Transverse colon (tissue), 4 donors: ENCODE results near the gene C15orf62. TPM values are rescaled to one million over a fixed set of nuclear protein-coding genes. Genes with fewer than 3 reads are reported as not detected.

Experiments used
- DNase-seq: peaks from one replicate; pipeline ENCODE4 v3.0.0-alpha.2; 2019
- H3K27ac ChIP-seq, 4 donors: fragments of 200-600 bp; sonication (generic); 2 replicates each; pipeline ENCODE4 v1.5.1; 2016 to 2018; ENCODE audit warnings: inconsistent platforms in 4 of 4
- H3K27me3 ChIP-seq: fragments of 200-600 bp; sonication (generic); 2 replicates; pipeline ENCODE4 v1.5.1; 2017; ENCODE audit warnings: inconsistent platforms
- H3K36me3 ChIP-seq, 4 donors: fragments of 200-600 bp; sonication (generic); 2 replicates each; pipeline ENCODE4 v1.5.1; 2017 to 2019; ENCODE audit warnings: inconsistent platforms in 4 of 4
- H3K4me1 ChIP-seq, 4 donors: fragments of 200-600 bp; sonication (generic); 2 replicates each; pipeline ENCODE4 v1.5.1; 2017 to 2020; ENCODE audit warnings: inconsistent platforms in 4 of 4
- H3K4me3 ChIP-seq, 4 donors: fragments of 200-600 bp; sonication (generic); 1 replicate in 1 of 4; 2 replicates in 3 of 4; pipeline versions ENCODE4 v1.5.1 to v1.6.1; 2017 to 2019; ENCODE audit warnings: inconsistent platforms in 4 of 4
- H3K9me3 ChIP-seq, 2 donors: fragments of 200-600 bp; sonication (generic); 2 replicates each; pipeline ENCODE4 v1.5.1; 2017 to 2019; ENCODE audit warnings: inconsistent platforms in 2 of 2
- CTCF ChIP-seq, 5 experiments: fragments of 200-600 bp in 3 of 5; fragments of 450-650 bp in 2 of 5; sonication (generic) in 3 of 5; IDR thresholded peaks; 1 replicate in 2 of 5; 2 replicates in 3 of 5; pipeline ENCODE4 v1.5.1; 2016 to 2017; ENCODE audit warnings: antibody characterized with exemption in 5 of 5, inconsistent platforms in 3 of 5, mild to moderate bottlenecking in 2 of 5, moderate library complexity in 1 of 5
- EP300 ChIP-seq: sonication (generic); formaldehyde crosslinking; IDR thresholded peaks from one replicate; pipeline ENCODE4 v1.6.1; 2017; ENCODE audit warnings: antibody characterized with exemption, low read depth
- POLR2A ChIP-seq: fragments of 450-650 bp; IDR thresholded peaks from one replicate; pipeline ENCODE4 v1.6.1; 2016; ENCODE audit warnings: antibody characterized with exemption, mild to moderate bottlenecking, moderate library complexity
- POLR2AphosphoS5 ChIP-seq, 3 donors: sonication (generic); formaldehyde crosslinking; IDR thresholded peaks; one replicate each; pipeline ENCODE4 v1.6.1; 2016; ENCODE audit warnings: antibody characterized with exemption in 3 of 3
- WGBS, 2 donors: methylation state at CpG; one replicate each; pipeline ENCODE4 v1.1.5; 2018; ENCODE audit warnings: low coverage in 1 of 2; 5-methylcytosine and 5-hydroxymethylcytosine counted together
- in situ Hi-C, 4 donors: fragments of 200-750 bp; cut with MboI; loops; one replicate each; pipeline versions ENCODE4 v1.15.0 to v1.15.1; 2017; ENCODE audit warnings: low sequenced_read_pairs in 3 of 4, low pct_ligation_motif_present in 1 of 4, low pct_unique_long_range_greater_than_20kb in 1 of 4
- intact Hi-C: fragments of 100-400 bp; cut with DNase I; formaldehyde crosslinking; loops from one replicate; pipeline ENCODE4 v1.15.1; 2023; ENCODE audit warnings: low total_unique reads
- total RNA-seq, 4 donors: library from RNA; depleted of rRNA; stranded (reverse); fragments of >200 nt; gene quantifications; one replicate each; pipeline ENCODE4 v1.1.0, GENCODE V29; 2016

Gene C15orf62
- total RNA-seq, 4 donors from 2014 or later = 0.14 to 0.32 TPM; not detected in 2

DNA sequence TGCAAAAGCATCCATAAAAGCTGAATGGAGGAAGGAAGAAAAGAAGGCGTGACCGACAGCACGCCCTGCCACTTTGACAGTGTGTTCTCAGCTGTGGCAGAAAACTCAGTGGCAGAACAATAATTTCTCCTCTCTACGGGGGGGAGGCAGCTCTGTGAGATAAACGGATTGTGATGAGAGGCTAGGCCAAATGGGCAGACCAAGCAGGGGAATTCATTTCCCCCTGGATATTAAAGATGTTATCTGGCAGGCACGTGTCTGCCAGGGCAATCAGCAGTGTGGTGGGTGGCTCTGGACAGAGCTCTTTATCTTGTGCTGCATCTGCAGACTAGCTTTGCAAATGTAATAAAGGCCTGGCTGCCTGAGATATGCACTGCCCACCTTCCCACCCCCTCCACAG, 12.8 kb upstream of the C15orf62 start:
- Histone ChIP-seq H3K27me3 (no peaks in the 10 kb centered on the region), H3K4me1 (peaks cover 0 to 24% (median 11%) of the 10 kb centered on the region in 4 donors), H3K9me3 (no peaks in the 10 kb centered on the region), H3K4me3 (no peak overlapping the region), H3K36me3 (no peaks in the 10 kb centered on the region), H3K27ac (no peak overlapping the region)
- intact Hi-C loops (no loop called here), in situ Hi-C loops (loop anchor here in 1 of 4 donors (25.0 kb wide), 1 partner anchor 170 kb away; the partner anchor contains the start of gene KNL1)
- DNase-seq = no peak
- 38% methylated on average over 6 of the region's 6 CpGs; no CpG with 5 or more reads in 1 of the 2 donors for WGBS, 2 donors
- no peak for TF ChIP-seq POLR2AphosphoS5 (IDR thresholded peaks at IDR 0.05)
- no peak for TF ChIP-seq CTCF (IDR thresholded peaks at IDR 0.05)
- no peak for TF ChIP-seq POLR2A
- TF ChIP-seq EP300 = no peak

DNA sequence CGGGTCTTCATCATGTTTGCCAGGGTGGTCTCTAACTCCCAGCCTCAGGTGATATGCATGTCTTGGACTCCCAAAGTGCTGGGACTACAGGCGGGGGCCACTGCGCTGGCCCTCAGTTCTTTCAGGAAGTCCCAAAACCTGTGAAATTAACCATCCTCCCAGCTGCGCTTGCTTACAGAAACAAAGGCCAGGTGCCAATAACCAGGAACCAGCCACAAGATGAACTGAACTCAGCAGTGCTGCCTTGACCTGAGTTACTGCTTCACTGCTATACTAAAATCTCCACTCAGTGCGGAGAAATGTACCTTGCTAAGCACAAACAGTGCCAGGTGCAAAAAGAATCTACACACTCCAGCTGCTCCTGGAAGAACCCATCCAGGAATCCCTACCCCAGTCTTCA, 9.8 kb upstream of the C15orf62 start:
- Histone ChIP-seq H3K27ac (no peak overlapping the region), H3K4me1 (peaks cover 5 to 31% (median 24%) of the 10 kb centered on the region in 4 donors), H3K36me3 (no peaks in the 10 kb centered on the region), H3K4me3 (no peak overlapping the region), H3K9me3 (no peaks in the 10 kb centered on the region), H3K27me3 (no peaks in the 10 kb centered on the region)
- WGBS, 2 donors = 94 to 100% methylated on average over 1 to 5 of the region's 5 CpGs
- in situ Hi-C loops = loop anchor here in 1 of 4 donors (25.0 kb wide), 1 partner anchor 173 kb away; the partner anchor contains the start of gene KNL1
- TF ChIP-seq EP300 (no peak), POLR2A (no peak), POLR2AphosphoS5 (IDR thresholded peaks at IDR 0.05) (no peak), CTCF (IDR thresholded peaks at IDR 0.05) (no peak)
- intact Hi-C loops = no loop called here
- no peak for DNase-seq

GRCh38 chr15:40762919-40763800, 6.6 kb upstream of the C15orf62 start:
- no peaks in the 10 kb centered on the region for H3K27me3 ChIP-seq
- no peaks in the 10 kb centered on the region for H3K36me3 ChIP-seq
- in situ Hi-C loops (loop anchor here in 1 of 4 donors (25.0 kb wide), 1 partner anchor 176 kb away; the partner anchor contains the start of gene KNL1), intact Hi-C loops (no loop called here)
- DNase-seq = peak; percentile 85
- H3K27ac ChIP-seq = peak overlapping the region; percentile 85 to 89 (median 86)
- peak overlapping the region; percentile 39 to 62 (median 46) for H3K4me3 ChIP-seq
- TF ChIP-seq POLR2A (no peak), POLR2AphosphoS5 (IDR thresholded peaks at IDR 0.05) (no peak), CTCF (IDR thresholded peaks at IDR 0.05) (no peak), EP300 (no peak)
- H3K9me3 ChIP-seq = no peaks in the 10 kb centered on the region
- H3K4me1 ChIP-seq = peaks cover 7 to 46% (median 35%) of the 10 kb centered on the region in 4 donors
- 28 to 30% methylated on average over 6 to 53 of the region's 55 CpGs for WGBS, 2 donors
